ENCODE results near the gene WWOX.

GRCh38 chr16:79185711-79186110, 1086.3 kb downstream of the WWOX start:
- TF ChIP-seq POLR2AphosphoS5 (IDR thresholded peaks at IDR 0.05) (no peak), CTCF (IDR thresholded peaks at IDR 0.05 in 8 of 11, conservative IDR thresholded peaks at IDR 0.05 in 3 of 11) (no peak), POLR2A (IDR thresholded peaks at IDR 0.05) (no peak)
